ENCODE measurements around the gene TRIM22. TPM values are rescaled to one million over a fixed set of nuclear protein-coding genes. Genes with fewer than 3 reads are reported as not detected.

Gene TRIM22
- total RNA-seq, 1 donor from 2014 or later = 224 TPM

DNA sequence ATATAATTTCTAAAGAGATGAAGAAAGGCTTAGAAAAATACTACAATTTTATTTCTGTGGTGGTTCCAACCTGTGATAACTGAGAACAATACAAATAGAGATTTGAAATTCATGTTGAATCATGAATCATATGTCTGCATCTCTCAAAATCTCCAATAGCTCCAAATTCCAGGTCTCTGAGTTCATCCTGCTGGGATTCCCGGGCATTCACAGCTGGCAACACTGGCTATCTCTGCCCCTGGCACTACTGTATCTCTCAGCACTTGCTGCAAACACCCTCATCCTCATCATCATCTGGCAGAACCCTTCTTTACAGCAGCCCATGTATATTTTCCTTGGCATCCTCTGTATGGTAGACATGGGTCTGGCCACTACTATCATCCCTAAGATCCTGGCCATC, 46.8 kb downstream of the TRIM22 start, which contains the start of gene OR56B1:
Gene OR56B1, plus strand, starts transcription at position 53 of the 400 bp plus-strand sequence. Its CDS starts 69 bp downstream, at position 122.
- no peak for ATAC-seq
- Histone ChIP-seq H3K4me3 (no peak within 1 kb of the TSS), H3K9me3 (no peaks in the 10 kb centered on the region), H3K36me3 (no peaks in the 10 kb centered on the region), H3K27ac (no peak within 1 kb of the TSS), H3K4me1 (no peaks in the 10 kb centered on the region), H3K27me3 (ENCODE audit: low read depth) (no peaks in the 10 kb centered on the region)
- TF ChIP-seq, protein P1, sequence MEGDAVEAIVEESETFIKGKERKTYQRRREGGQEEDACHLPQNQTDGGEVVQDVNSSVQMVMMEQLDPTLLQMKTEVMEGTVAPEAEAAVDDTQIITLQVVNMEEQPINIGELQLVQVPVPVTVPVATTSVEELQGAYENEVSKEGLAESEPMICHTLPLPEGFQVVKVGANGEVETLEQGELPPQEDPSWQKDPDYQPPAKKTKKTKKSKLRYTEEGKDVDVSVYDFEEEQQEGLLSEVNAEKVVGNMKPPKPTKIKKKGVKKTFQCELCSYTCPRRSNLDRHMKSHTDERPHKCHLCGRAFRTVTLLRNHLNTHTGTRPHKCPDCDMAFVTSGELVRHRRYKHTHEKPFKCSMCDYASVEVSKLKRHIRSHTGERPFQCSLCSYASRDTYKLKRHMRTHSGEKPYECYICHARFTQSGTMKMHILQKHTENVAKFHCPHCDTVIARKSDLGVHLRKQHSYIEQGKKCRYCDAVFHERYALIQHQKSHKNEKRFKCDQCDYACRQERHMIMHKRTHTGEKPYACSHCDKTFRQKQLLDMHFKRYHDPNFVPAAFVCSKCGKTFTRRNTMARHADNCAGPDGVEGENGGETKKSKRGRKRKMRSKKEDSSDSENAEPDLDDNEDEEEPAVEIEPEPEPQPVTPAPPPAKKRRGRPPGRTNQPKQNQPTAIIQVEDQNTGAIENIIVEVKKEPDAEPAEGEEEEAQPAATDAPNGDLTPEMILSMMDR (IDR thresholded peaks at IDR 0.05) = no peak
- intact Hi-C loops (cut with DNase I) = no loop called here
- DNase-seq = no peak

- Histone ChIP-seq H3K27me3 (ENCODE audit: low read depth) (no peaks in the 10 kb centered on the region), H3K4me1 (no peaks in the 10 kb centered on the region), H3K36me3 (no peaks in the 10 kb centered on the region), H3K9me3 (no peaks in the 10 kb centered on the region), H3K4me3 (no peak overlapping the region), H3K27ac (no peak overlapping the region)
- TF ChIP-seq, protein P1 (IDR thresholded peaks at IDR 0.05) = no peak
- intact Hi-C loops (cut with DNase I) = no loop called here
- no peak for DNase-seq
- no peak for ATAC-seq
These were observed 47.5 kb downstream of the TRIM22 start for GRCh38 chr11:5737091-5737490.

GRCh38 chr11:5737670-5738392, 48.2 kb downstream of the TRIM22 start:
- H3K36me3 ChIP-seq = no peaks in the 10 kb centered on the region
- no peak overlapping the region for H3K27ac ChIP-seq
- no peaks in the 10 kb centered on the region for H3K9me3 ChIP-seq
- intact Hi-C loops (cut with DNase I) = no loop called here
- ATAC-seq = no peak
- H3K4me1 ChIP-seq = no peaks in the 10 kb centered on the region
- H3K27me3 ChIP-seq (ENCODE audit: low read depth) = no peaks in the 10 kb centered on the region
- DNase-seq = no peak
- TF ChIP-seq, protein P1 (IDR thresholded peaks at IDR 0.05) = no peak
- H3K4me3 ChIP-seq = no peak overlapping the region

DNA sequence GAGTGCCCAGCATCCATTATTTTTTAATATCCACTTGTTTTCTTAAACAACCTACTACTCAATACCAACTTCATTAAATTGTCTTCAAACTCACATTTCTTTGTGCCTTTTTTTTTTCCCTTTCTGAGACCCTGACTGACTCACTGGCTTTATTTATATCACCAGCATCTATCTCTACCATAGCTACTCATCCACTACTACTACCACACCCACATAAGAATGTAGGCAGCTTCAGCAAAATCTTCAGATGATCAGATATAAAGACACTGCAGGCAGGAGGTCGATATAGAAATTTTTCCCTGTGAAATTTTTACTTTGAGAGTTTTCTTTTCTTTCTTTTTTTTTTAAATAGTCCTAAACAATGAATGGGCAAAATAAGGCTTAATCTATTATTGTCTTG, 48.8 kb downstream of the TRIM22 start:
- ATAC-seq = no peak
- H3K36me3 ChIP-seq = no peaks in the 10 kb centered on the region
- H3K27me3 ChIP-seq (ENCODE audit: low read depth) = no peaks in the 10 kb centered on the region
- no peak overlapping the region for H3K27ac ChIP-seq
- intact Hi-C loops (cut with DNase I) = no loop called here
- no peaks in the 10 kb centered on the region for H3K4me1 ChIP-seq
- no peaks in the 10 kb centered on the region for H3K9me3 ChIP-seq
- no peak overlapping the region for H3K4me3 ChIP-seq
- no peak for DNase-seq
- TF ChIP-seq, protein P1 (IDR thresholded peaks at IDR 0.05) = no peak

DNA sequence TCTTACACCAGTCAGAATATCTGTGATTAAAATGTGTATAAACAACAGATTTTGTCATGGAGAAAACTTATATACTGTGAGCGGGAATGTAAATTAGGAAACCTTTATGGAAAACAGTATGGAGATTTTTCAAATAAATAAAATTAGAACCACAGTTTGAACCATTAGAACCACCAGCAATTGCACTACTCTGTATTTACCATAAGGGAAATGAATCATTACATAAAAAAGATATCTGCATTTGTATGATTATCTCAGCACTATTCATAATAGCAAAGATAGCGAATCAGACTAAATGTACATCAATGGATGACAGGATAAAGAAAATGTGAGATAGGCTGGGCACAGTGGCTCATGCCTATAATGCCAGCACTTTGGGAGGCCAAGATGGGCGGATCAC, 57.0 kb downstream of the TRIM22 start:
- Histone ChIP-seq H3K27ac (no peak overlapping the region), H3K4me3 (no peak overlapping the region), H3K36me3 (no peaks in the 10 kb centered on the region), H3K9me3 (no peaks in the 10 kb centered on the region), H3K27me3 (ENCODE audit: low read depth) (no peaks in the 10 kb centered on the region), H3K4me1 (no peaks in the 10 kb centered on the region)
- DNase-seq (no peak), ATAC-seq (no peak)
- TF ChIP-seq, protein P1 (IDR thresholded peaks at IDR 0.05) = no peak
- intact Hi-C loops (cut with DNase I) = no loop called here

Measured in lower lobe of right lung (tissue), 2 donors.